HL-60 (cell line): ENCODE measurements around the gene SORCS2.

Experiments used
- DNase-seq, 2 experiments: peaks; one replicate each; pipeline ENCODE4 v3.0.0-alpha.2; 2010 to 2020; ENCODE audit warnings: low read depth in 1 of 2, low spot score in 1 of 2
- H3K27ac ChIP-seq: fragments of 250-450 bp; sonication (Bioruptor Pico); replicated peaks from 2 replicates; pipeline ENCODE4 v1.5.1; 2020; ENCODE audit warnings: mild to moderate bottlenecking, moderate library complexity
- H3K27me3 ChIP-seq: fragments of 250-450 bp; sonication (Bioruptor Pico); 2 replicates; pipeline ENCODE4 v1.5.1; 2021; ENCODE audit warnings: mild to moderate bottlenecking, moderate library complexity; ENCODE audit not compliant: insufficient read depth, poor library complexity, severe bottlenecking
- H3K4me3 ChIP-seq: replicated peaks from 2 replicates; pipeline ENCODE4 v1.5.1; 2011; ENCODE audit warnings: mild to moderate bottlenecking, control low read depth, low read length; ENCODE audit not compliant: insufficient read depth
- GABPA ChIP-seq: IDR thresholded peaks from 2 replicates; pipeline ENCODE4 v1.6.1; 2012; ENCODE audit warnings: low read depth
- POLR2AphosphoS5 ChIP-seq: IDR thresholded peaks from 2 replicates; pipeline ENCODE4 v1.6.1; 2012; ENCODE audit warnings: low read depth
- SPI1 ChIP-seq: IDR thresholded peaks from 2 replicates; pipeline ENCODE4 v1.6.1; 2012; ENCODE audit warnings: low read depth, mild to moderate bottlenecking, borderline replicate concordance
- TF ChIP-seq, protein P1 (sequence below): IDR thresholded peaks from 2 replicates; pipeline ENCODE4 v1.6.1; 2012; ENCODE audit warnings: low read depth; ENCODE audit not compliant: insufficient replicate concordance
- TF ChIP-seq, protein P2 (sequence below): IDR thresholded peaks from one replicate; pipeline ENCODE4 v1.5.1; 2011; ENCODE audit warnings: low read length, control low read depth, inconsistent platforms; ENCODE audit not compliant: insufficient read depth

SORCS2 gene

GRCh38 chr4:7343950-7344349 is 151.6 kb downstream of the SORCS2 start:
- TF ChIP-seq GABPA (no peak), POLR2AphosphoS5 (no peak), SPI1 (no peak)
- TF ChIP-seq, protein P1, sequence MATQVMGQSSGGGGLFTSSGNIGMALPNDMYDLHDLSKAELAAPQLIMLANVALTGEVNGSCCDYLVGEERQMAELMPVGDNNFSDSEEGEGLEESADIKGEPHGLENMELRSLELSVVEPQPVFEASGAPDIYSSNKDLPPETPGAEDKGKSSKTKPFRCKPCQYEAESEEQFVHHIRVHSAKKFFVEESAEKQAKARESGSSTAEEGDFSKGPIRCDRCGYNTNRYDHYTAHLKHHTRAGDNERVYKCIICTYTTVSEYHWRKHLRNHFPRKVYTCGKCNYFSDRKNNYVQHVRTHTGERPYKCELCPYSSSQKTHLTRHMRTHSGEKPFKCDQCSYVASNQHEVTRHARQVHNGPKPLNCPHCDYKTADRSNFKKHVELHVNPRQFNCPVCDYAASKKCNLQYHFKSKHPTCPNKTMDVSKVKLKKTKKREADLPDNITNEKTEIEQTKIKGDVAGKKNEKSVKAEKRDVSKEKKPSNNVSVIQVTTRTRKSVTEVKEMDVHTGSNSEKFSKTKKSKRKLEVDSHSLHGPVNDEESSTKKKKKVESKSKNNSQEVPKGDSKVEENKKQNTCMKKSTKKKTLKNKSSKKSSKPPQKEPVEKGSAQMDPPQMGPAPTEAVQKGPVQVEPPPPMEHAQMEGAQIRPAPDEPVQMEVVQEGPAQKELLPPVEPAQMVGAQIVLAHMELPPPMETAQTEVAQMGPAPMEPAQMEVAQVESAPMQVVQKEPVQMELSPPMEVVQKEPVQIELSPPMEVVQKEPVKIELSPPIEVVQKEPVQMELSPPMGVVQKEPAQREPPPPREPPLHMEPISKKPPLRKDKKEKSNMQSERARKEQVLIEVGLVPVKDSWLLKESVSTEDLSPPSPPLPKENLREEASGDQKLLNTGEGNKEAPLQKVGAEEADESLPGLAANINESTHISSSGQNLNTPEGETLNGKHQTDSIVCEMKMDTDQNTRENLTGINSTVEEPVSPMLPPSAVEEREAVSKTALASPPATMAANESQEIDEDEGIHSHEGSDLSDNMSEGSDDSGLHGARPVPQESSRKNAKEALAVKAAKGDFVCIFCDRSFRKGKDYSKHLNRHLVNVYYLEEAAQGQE = no peak
- TF ChIP-seq, protein P2, sequence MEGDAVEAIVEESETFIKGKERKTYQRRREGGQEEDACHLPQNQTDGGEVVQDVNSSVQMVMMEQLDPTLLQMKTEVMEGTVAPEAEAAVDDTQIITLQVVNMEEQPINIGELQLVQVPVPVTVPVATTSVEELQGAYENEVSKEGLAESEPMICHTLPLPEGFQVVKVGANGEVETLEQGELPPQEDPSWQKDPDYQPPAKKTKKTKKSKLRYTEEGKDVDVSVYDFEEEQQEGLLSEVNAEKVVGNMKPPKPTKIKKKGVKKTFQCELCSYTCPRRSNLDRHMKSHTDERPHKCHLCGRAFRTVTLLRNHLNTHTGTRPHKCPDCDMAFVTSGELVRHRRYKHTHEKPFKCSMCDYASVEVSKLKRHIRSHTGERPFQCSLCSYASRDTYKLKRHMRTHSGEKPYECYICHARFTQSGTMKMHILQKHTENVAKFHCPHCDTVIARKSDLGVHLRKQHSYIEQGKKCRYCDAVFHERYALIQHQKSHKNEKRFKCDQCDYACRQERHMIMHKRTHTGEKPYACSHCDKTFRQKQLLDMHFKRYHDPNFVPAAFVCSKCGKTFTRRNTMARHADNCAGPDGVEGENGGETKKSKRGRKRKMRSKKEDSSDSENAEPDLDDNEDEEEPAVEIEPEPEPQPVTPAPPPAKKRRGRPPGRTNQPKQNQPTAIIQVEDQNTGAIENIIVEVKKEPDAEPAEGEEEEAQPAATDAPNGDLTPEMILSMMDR = no peak

DNA sequence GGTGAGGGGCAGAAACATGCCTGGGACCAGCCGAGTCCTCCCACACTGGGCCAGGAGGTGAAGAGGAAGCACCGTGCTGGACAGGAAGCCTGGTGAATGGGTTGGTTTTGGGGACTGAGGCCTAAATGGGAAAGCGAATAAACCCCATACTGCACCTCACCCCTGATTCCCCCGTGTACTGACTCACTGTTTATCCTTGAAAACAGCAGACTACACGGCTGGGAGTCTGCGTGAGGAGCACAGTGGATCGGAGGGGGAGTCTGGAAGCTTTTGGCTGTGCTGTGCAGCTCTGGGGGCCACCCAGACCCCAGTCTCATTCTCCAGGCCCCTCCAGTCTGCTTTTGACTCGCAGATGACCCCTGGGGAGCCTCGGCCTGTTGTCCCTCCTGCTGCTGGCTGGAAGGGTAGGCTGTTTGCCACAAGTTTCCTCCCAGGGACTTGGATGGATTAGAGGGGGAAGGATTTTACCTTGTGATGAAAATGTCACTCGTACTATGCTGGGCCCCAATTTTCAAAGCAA is 152.4 kb downstream of the SORCS2 start:
- no peak for DNase-seq
- no peaks in the 10 kb centered on the region for H3K27me3 ChIP-seq
- no peak overlapping the region for H3K4me3 ChIP-seq
- H3K27ac ChIP-seq = no peak overlapping the region
- no peak for TF ChIP-seq POLR2AphosphoS5
- TF ChIP-seq GABPA = no peak
- TF ChIP-seq, protein P2 = no peak
- TF ChIP-seq SPI1 = no peak
- TF ChIP-seq, protein P1 = no peak

More at GRCh38 chr4:7343950-7344349, 151.6 kb downstream of the SORCS2 start:
- no peak for DNase-seq
- H3K27me3 ChIP-seq = no peaks in the 10 kb centered on the region
- no peak overlapping the region for H3K27ac ChIP-seq
- H3K4me3 ChIP-seq = no peak overlapping the region

DNA sequence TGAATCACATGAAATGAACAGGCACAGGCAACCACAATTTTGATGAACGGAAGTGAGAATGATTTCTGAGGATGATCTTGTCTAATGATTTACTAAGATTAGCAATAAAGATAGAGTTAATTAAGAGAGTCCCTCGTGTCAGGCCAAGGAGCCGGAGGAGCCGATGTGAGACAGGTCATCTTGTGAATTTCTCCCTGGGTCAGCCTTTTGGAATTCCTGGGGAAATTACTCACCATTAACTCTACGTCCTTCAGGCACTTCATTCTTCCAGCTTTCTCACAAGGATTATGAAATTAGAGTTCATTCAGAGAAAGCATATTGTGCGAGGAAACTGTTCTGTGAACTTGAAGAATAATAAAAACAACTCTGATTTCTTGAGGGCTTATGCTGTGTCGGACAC is 155.6 kb downstream of the SORCS2 start:
- TF ChIP-seq, protein P1 = no peak
- TF ChIP-seq POLR2AphosphoS5 (no peak), GABPA (no peak), SPI1 (no peak)
- TF ChIP-seq, protein P2 = no peak
- DNase-seq = no peak
- H3K4me3 ChIP-seq = no peak overlapping the region
- H3K27me3 ChIP-seq = no peaks in the 10 kb centered on the region
- H3K27ac ChIP-seq = no peak overlapping the region
